Inflammatory macrophage (primary cell): Measurements from ENCODE around the gene ROBO2.

Source experiments
- DNase-seq, 2 donors: peaks; one replicate each; pipeline ENCODE4 v3.0.0-alpha.2; 2020 to 2022

Gene ROBO2

DNA sequence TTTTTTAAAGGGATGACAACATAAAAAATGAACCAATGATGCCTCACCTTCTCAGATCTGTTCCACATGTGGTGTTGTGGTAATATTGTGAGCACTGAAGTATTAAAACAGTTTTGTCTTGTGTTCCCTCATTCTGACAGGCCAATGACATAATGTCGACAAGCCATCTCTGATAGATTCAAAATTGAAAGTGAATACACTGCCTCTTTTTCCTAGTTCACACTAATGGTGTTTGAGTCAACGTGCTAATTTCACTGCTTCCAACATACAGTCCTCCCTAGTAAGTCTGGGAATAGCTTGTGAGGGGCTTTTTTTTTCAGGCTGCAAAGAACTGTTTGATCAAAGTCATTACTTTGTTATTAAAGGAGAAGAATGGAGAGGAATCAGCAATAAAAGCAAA lies 82.8 kb downstream of the ROBO2 start:
- no peak for DNase-seq

- DNase-seq: no peak
Measured at GRCh38 chr3:77125966-77126365, 86.1 kb downstream of the ROBO2 start.

GRCh38 chr3:77134769-77135168 lies 94.9 kb downstream of the ROBO2 start:
- no peak for DNase-seq

DNA sequence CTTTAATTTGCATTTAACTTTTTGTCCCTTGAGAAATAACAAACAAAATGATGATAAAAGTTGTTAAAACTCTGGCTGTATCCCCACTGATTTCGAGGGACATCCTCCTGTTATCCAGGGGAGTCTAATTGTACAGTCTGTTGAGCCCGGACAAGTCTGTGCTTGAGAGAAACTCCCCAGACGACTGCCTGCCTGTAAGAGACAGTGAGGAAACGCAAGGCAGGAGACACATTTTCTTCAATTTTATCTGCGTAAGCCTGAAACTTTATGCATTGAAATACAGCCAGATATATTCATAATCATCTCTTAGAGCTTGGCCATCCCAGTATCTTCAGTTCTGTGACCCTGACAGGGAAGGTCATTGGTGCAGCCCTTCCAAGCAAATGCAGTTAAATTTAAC lies 97.7 kb downstream of the ROBO2 start:
- no peak for DNase-seq

DNA sequence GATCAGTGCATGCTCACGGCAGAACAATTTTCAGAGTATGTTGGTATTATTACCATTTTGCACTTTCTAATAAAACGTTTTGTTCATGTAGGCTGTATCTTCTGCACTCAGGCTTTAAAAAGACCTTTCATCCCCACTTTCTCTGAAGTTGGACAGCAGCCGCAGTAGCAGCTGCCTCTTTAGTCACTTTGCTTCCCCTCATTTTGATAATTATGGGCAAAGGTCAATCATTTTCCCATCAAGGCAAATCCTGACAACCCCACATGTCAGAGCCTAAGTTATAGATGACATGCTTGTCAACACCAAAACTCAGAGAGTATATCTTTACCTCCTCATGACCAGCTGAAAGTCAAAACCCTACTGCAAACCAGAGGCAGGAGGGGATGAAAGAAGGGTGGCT lies 99.7 kb downstream of the ROBO2 start:
- no peak for DNase-seq

DNA sequence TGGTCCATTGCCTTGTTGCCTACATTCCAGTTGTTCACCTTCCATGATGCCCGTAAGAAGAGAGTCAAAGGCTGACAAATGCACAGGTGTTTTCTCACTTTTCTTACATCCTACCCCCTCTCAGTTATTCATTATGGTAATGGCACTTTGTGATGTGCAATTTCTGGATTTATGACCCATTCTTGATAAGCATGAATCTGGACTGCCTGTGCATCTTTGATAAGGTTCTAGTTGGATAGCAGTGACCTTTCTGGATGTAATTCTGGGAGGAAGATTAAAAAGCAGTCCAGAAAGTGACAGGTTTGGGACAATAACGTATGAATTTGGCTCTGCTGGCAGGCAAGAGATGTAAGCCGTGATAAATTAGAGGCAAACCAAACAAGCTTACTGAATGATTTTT lies 101.5 kb downstream of the ROBO2 start:
- no peak for DNase-seq

- no peak for DNase-seq
Measured at GRCh38 chr3:77142578-77142977, 102.7 kb downstream of the ROBO2 start.

- DNase-seq: no peak
Measured at GRCh38 chr3:77146004-77146403, 106.1 kb downstream of the ROBO2 start.

GRCh38 chr3:77147836-77148578 lies 108.1 kb downstream of the ROBO2 start:
- no peak for DNase-seq

DNA sequence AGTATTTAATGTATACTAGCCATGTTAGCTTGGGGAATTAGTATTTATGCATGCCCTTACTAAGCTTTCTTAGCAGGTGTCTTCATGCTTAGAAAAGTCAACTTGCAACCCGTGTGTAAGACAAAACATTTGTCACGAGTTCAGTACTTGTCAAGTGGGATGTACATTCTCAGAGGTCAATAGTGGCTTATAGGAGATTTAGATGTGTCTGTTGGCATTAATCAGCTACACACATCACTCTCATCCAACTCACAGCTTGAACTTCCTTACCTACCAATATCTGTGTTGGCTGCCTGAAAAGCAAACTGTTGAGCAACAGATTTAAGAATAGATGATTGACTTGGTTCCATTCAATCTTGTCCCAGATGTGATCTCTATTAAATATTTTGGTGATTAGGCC lies 109.5 kb downstream of the ROBO2 start:
- no peak for DNase-seq

DNA sequence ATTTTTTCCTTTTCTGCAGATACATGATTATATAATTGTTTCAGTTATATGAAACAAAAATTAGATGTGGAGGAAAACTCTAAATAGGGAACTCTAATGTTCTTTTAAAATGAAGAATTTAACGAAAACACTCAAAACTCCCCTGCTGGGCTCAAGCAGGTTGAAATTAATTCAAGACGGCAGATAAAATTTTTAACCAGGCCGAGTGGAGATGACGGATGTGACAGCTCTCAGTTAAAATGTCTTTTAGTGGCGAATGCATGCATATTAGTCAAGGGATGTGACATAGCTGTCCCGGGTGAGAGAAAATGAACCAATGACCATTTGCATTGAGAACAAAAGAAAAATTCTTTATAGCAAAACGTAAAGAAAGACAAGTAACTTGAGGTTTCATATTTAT lies 110.1 kb downstream of the ROBO2 start:
- no peak for DNase-seq

DNA sequence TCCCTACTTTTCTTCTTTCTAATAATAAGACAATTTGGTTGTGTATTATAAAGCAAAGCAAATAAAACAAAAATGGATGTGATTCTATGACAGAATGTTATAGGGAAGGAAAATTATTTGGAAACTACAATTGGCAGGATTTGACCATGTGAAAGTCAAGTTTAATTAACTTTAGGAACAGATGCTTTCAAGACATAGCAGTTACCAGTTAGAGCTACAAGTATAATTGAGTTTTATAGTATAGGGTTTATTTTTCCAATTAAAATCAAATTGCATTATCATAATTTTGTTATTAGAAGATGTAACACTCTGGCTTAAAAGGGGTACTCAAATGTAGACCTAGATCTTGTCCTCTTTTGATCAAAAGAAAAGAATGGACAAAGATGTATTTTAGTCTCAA lies 110.9 kb downstream of the ROBO2 start:
- no peak for DNase-seq

- DNase-seq: no peak
Measured at GRCh38 chr3:77158730-77159581, 119.1 kb downstream of the ROBO2 start.

GRCh38 chr3:77160931-77161497 lies 121.1 kb downstream of the ROBO2 start:
- no peak for DNase-seq

DNA sequence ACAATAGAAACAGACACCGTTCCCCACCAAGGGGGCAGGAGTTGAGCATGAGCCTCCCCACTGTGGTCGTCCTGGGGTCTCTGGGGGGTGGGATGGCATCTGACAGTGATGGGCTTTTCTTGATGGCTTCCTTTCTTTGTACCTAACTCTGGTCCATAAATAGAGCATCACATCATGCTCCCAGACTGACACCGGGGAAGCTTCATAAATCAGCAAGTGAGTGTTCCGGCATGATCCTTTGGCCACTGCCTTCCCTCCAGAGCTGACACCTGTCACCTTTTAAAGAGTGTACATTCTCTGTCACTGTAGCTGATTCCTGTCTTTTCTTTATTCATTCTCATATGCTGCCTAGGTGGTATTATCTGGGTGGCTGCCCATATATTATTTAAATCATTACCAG lies 129.9 kb downstream of the ROBO2 start:
- no peak for DNase-seq

DNA sequence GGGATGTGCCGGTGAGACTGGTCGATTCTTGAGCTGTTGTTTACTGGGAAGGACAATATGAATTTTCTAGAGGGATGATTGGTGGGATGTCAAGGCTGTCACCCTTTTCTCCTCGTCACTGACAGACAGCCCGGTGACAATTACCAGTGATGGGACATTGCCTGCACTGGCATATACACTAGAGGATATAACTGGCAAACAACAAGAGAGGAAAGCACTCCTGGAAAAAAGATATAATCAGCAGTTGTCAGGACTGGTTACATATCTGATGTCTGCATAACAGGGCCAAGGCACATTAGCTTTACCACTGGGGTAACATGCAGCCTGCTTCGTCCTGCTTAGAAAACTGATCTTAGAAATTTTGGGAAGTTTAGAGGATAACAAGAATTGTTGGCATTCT lies 131.1 kb downstream of the ROBO2 start:
- no peak for DNase-seq

- no peak for DNase-seq
Measured at GRCh38 chr3:77179762-77180161, 139.9 kb downstream of the ROBO2 start.

- DNase-seq: no peak
Measured at GRCh38 chr3:77182341-77182740, 142.4 kb downstream of the ROBO2 start.

- peak in 1 of 2 donors; percentile 3 for DNase-seq
Measured at GRCh38 chr3:77186319-77186718, 146.4 kb downstream of the ROBO2 start.

GRCh38 chr3:77186728-77187127 lies 146.8 kb downstream of the ROBO2 start:
- DNase-seq: peak; percentile 57 to 86

GRCh38 chr3:77188210-77188609 lies 148.3 kb downstream of the ROBO2 start:
- DNase-seq: no peak

GRCh38 chr3:77189258-77189657 lies 149.4 kb downstream of the ROBO2 start:
- no peak for DNase-seq

- peak in 1 of 2 donors; percentile 12 for DNase-seq
Measured at GRCh38 chr3:77189684-77190083, 149.8 kb downstream of the ROBO2 start.

- no peak for DNase-seq
Measured at GRCh38 chr3:77190374-77190773, 150.5 kb downstream of the ROBO2 start.
